BJ (cell line): ENCODE data around the gene DSG2. TPM values are rescaled to one million over a fixed set of nuclear protein-coding genes. Genes with fewer than 3 reads are reported as not detected.

Experiments
- CTCF ChIA-PET: fragments of 350-600 bp; formaldehyde crosslinking; extraction: SDS; loops from one replicate; lab custom pipeline; 2021; ENCODE audit warnings: antibody characterized with exemption, inconsistent platforms; lab: Yijun Ruan, JAX
- POLR2A ChIA-PET: fragments of 300-600 bp; sonication (Branson Sonifier 250); formaldehyde crosslinking; extraction: SDS; loops from one replicate; lab custom pipeline; 2021; ENCODE audit warnings: antibody characterized with exemption; lab: Charles Lee
- DNase-seq: peaks from one replicate; pipeline ENCODE4 v3.0.0-alpha.2; 2011; ENCODE audit warnings: low read depth
- H3K27me3 ChIP-seq: 2 replicates; pipeline ENCODE4 v1.6.0; 2011; ENCODE audit warnings: low read length; ENCODE audit not compliant: control insufficient read depth, insufficient read depth
- H3K36me3 ChIP-seq: 2 replicates; pipeline ENCODE4 v1.5.1; 2011; ENCODE audit warnings: low read length; ENCODE audit not compliant: control insufficient read depth, insufficient read depth
- H3K4me3 ChIP-seq: 2 replicates; pipeline ENCODE4 v1.5.1; 2011; ENCODE audit warnings: low read depth, mild to moderate bottlenecking, control low read depth, low read length
- polyA plus RNA-seq: library from polyadenylated mRNA; depleted of rRNA; stranded (reverse); fragments of >200 nt; gene quantifications from 2 replicates; pipeline ENCODE4 v1.2.3, GENCODE V29; 2011
- TF ChIP-seq, protein P1 (sequence below): IDR thresholded peaks from 2 replicates; pipeline ENCODE4 v1.5.1; 2011; ENCODE audit warnings: low read depth, mild to moderate bottlenecking, control low read depth, inconsistent platforms, low read length, moderate library complexity; ENCODE audit not compliant: insufficient read depth

Gene DSG2
- polyA plus RNA-seq, 1 experiment = 0.01 TPM

DNA sequence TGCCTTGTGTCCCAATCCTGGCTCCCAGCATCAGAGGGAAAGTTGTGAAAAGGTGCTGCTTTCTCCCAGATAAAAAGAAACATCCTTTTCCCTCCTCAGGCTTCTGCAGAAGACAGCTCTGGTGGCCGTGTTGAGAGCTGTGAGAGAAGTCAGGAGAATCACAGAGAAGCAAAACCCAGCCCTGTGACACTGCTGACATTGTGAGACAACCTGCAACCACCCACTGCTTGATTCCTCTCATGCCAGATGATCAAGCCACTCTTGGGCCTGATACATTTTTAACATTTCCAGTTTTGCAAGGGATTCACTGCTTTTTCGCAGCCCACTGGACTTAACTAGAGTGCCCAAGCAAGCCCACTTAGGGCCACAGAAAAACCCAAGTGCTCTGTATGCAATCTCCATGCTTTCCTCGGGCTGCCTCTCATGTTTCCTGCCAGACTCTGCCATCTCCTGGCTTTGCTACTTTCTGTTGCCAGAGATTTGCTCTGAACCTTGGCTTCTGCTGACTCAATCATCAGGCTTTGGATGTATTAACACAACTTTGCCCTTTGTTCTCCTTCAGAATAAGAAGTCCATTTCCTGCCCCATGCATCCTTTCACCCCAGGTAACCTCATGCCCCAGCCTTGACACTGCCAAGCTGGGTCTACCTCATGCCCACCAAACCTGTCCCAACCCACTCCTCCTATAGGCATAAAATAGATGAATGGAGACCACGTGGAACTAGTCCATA lies 68.8 kb downstream of the DSG2 start:
- TF ChIP-seq, protein P1, sequence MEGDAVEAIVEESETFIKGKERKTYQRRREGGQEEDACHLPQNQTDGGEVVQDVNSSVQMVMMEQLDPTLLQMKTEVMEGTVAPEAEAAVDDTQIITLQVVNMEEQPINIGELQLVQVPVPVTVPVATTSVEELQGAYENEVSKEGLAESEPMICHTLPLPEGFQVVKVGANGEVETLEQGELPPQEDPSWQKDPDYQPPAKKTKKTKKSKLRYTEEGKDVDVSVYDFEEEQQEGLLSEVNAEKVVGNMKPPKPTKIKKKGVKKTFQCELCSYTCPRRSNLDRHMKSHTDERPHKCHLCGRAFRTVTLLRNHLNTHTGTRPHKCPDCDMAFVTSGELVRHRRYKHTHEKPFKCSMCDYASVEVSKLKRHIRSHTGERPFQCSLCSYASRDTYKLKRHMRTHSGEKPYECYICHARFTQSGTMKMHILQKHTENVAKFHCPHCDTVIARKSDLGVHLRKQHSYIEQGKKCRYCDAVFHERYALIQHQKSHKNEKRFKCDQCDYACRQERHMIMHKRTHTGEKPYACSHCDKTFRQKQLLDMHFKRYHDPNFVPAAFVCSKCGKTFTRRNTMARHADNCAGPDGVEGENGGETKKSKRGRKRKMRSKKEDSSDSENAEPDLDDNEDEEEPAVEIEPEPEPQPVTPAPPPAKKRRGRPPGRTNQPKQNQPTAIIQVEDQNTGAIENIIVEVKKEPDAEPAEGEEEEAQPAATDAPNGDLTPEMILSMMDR = no peak
- POLR2A ChIA-PET = no interaction called here
- CTCF ChIA-PET = no interaction called here
- Histone ChIP-seq H3K4me3 (no peak overlapping the region), H3K27me3 (no peaks in the 10 kb centered on the region), H3K36me3 (no peaks in the 10 kb centered on the region)
- no peak for DNase-seq

GRCh38 chr18:31572368-31572767 lies 74.4 kb downstream of the DSG2 start:
- TF ChIP-seq, protein P1 = no peak
- ChIA-PET CTCF (interaction anchor here (1.0 kb wide), 1 partner anchor 16 kb away, joined by 3 read pairs; no protein-coding TSS in a partner anchor), POLR2A (no interaction called here)
- no peaks in the 10 kb centered on the region for H3K27me3 ChIP-seq
- no peak overlapping the region for H3K4me3 ChIP-seq
- DNase-seq = no peak
- H3K36me3 ChIP-seq = no peaks in the 10 kb centered on the region

DNA sequence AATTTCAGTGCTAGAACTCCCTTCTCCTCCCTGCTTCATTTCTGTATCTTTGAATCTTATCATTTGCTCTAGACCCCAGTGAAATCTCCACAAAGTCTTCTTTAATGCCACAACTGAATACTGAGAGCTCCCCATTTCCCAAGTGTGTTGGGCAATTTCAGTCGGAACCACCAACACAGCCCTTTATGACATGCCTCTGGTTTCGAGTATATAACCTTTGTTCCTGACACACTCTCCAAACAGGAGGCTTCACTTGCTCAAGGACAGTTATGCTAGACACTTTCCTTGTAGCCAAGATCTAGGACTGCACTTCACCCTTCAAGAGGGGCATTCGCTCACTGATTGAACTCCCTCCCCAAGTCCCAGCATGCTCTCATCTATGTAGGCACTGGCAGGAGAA lies 75.1 kb downstream of the DSG2 start:
- ChIA-PET CTCF (interaction anchor here (1.0 kb wide), 1 partner anchor 17 kb away, joined by 3 read pairs; no protein-coding TSS in a partner anchor), POLR2A (no interaction called here)
- no peaks in the 10 kb centered on the region for H3K36me3 ChIP-seq
- DNase-seq = no peak
- no peaks in the 10 kb centered on the region for H3K27me3 ChIP-seq
- TF ChIP-seq, protein P1 = no peak
- no peak overlapping the region for H3K4me3 ChIP-seq

DNA sequence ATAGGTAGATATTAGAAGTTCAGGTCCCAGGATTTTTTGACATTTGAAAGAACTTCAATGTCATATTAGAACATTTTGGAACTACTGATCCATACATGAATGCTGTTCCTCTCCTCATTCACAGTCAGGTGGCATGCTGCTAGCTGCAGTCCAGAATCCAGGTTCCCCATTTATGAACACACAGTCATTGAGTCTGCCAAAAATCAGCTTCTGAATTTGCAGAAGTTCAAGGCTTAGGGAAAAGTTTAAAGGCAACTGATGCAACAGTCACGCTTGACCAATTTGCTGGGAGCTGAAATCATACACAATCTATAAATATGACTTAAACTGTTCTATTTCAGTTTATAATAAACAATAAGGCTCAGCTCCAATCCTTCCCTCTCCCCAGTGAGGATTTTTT lies 76.4 kb downstream of the DSG2 start:
- TF ChIP-seq, protein P1 = no peak
- Histone ChIP-seq H3K4me3 (no peak overlapping the region), H3K27me3 (no peaks in the 10 kb centered on the region), H3K36me3 (no peaks in the 10 kb centered on the region)
- no peak for DNase-seq
- ChIA-PET POLR2A (no interaction called here), CTCF (interaction anchor here (1.1 kb wide), 1 partner anchor 9 kb away, joined by 3 read pairs; no protein-coding TSS in a partner anchor)

GRCh38 chr18:31575515-31576257 lies 77.7 kb downstream of the DSG2 start:
- CTCF ChIA-PET = interaction anchor here (1.0 kb wide), 1 partner anchor 19 kb away, joined by 4 read pairs; no protein-coding TSS in a partner anchor

More at GRCh38 chr18:31575515-31576257, 77.7 kb downstream of the DSG2 start:
- no peak for DNase-seq
- Histone ChIP-seq H3K27me3 (no peaks in the 10 kb centered on the region), H3K36me3 (no peaks in the 10 kb centered on the region), H3K4me3 (no peak overlapping the region)
- POLR2A ChIA-PET = no interaction called here
- TF ChIP-seq, protein P1 = no peak
